HepG2 (cell line): ENCODE results near the gene RABEP1. TPM values are rescaled to one million over a fixed set of nuclear protein-coding genes. Genes with fewer than 3 reads are reported as not detected.

Source experiments
- ATAC-seq: fragments of 200-7000 bp; cut with Tn5 transposase; 3 replicates; pipeline ENCODE4 v1.9.1; 2020; ENCODE audit warnings: mild to moderate bottlenecking, moderate library complexity
- BruUV-seq: library from RNA; stranded (reverse); fragments of 400-500 nt; replicated peaks from 2 replicates; lab custom pipeline; 2021; lab: Mats Ljungman, UMichigan
- CTCF ChIA-PET: fragments of 300-600 bp; formaldehyde crosslinking; extraction: SDS; loops from one replicate; lab custom pipeline; 2021; ENCODE audit warnings: low total read pairs, inconsistent platforms, low intra/inter-chr PET ratio; lab: Yijun Ruan, JAX
- POLR2A ChIA-PET: fragments of 350-600 bp; sonication (Branson Sonifier 250); formaldehyde crosslinking; loops from one replicate; lab custom pipeline; 2020; ENCODE audit warnings: antibody characterized with exemption, inconsistent platforms; lab: Yijun Ruan, JAX
- DNase-seq: peaks from one replicate; pipeline ENCODE4 v3.0.0-alpha.2; 2015; ENCODE audit warnings: low spot score
- FAIRE-seq: peaks from 3 replicates; lab custom pipeline; 2011; peaks lifted over from hg19 to GRCh38; lab: Jason Lieb, UNC
- H2AFZ ChIP-seq: one replicate; pipeline ENCODE4 v1.6.1; 2011; ENCODE audit warnings: low read length, inconsistent platforms
- H3K27ac ChIP-seq: fragments of 300-600 bp; 3 replicates; pipeline ENCODE4 v1.8.0; 2011; ENCODE audit warnings: mixed run types, mild to moderate bottlenecking, mixed read lengths, low read length, inconsistent platforms; ENCODE audit not compliant: insufficient read depth; ENCODE audit errors: extremely low read length
- H3K27me3 ChIP-seq, 2 experiments: fragments of 200-600 bp in 1 of 2; 2 replicates in 1 of 2; 3 replicates in 1 of 2; pipeline versions ENCODE4 v1.6.0 to v1.8.0; 2011; ENCODE audit warnings: low read length in 2 of 2, mild to moderate bottlenecking in 2 of 2, moderate library complexity in 2 of 2, inconsistent platforms in 1 of 2; ENCODE audit not compliant: insufficient read depth in 2 of 2, control insufficient read depth in 1 of 2
- H3K36me3 ChIP-seq, 2 experiments: fragments of 200-600 bp in 1 of 2; replicated peaks in 1 of 2; 2 replicates in 1 of 2; 3 replicates in 1 of 2; pipeline versions ENCODE4 v1.5.1 to v1.8.0; 2011; ENCODE audit warnings: low read length in 2 of 2, inconsistent platforms in 1 of 2; ENCODE audit not compliant: insufficient read depth in 2 of 2, control insufficient read depth in 1 of 2
- H3K4me1 ChIP-seq: 2 replicates; pipeline ENCODE4 v1.5.1; 2012; ENCODE audit warnings: low read length, inconsistent platforms; ENCODE audit not compliant: insufficient read depth
- H3K4me2 ChIP-seq: 2 replicates; pipeline ENCODE4 v1.6.0; 2011; ENCODE audit warnings: low read depth, low read length, inconsistent platforms
- H3K4me3 ChIP-seq, 3 experiments: fragments of 200-600 bp in 1 of 3; sonication (generic), shearing (Covaris generic) in 1 of 3; replicated peaks in 1 of 3; 2 replicates each; pipeline ENCODE4 v1.5.1; 2011 to 2016; ENCODE audit warnings: low read length in 3 of 3, inconsistent platforms in 2 of 3, low read depth in 2 of 3, mild to moderate bottlenecking in 2 of 3, control low read depth in 1 of 3, mixed read lengths in 1 of 3; ENCODE audit not compliant: insufficient read depth in 1 of 3
- H3K79me2 ChIP-seq: one replicate; pipeline ENCODE4 v1.6.1; 2011; ENCODE audit warnings: low read length, inconsistent platforms; ENCODE audit not compliant: insufficient read depth
- H3K9ac ChIP-seq: 2 replicates; pipeline ENCODE4 v1.6.0; 2011; ENCODE audit warnings: mild to moderate bottlenecking, low read depth, low read length, inconsistent platforms; ENCODE audit not compliant: insufficient read depth
- H3K9me3 ChIP-seq: 2 replicates; pipeline ENCODE4 v1.5.1; 2012; ENCODE audit warnings: mild to moderate bottlenecking, low read length
- H4K20me1 ChIP-seq: 2 replicates; pipeline ENCODE4 v1.6.0; 2011; ENCODE audit warnings: inconsistent platforms, mild to moderate bottlenecking, low read length, moderate library complexity; ENCODE audit not compliant: insufficient read depth
- AGO2 ChIP-seq: fragments of 200-400 bp; formaldehyde crosslinking; optimal IDR thresholded peaks from 2 replicates; pipeline ENCODE3; 2017; ENCODE audit warnings: mild to moderate bottlenecking, low read depth, low read length, moderate library complexity
- CC2D1A ChIP-seq: sonication (generic); formaldehyde crosslinking; IDR thresholded peaks from 2 replicates; pipeline ENCODE4 v1.8.1; 2023; ENCODE audit warnings: mild to moderate bottlenecking, missing genetic modification reagents
- CREBL2 ChIP-seq: sonication (generic); formaldehyde crosslinking; IDR thresholded peaks from 2 replicates; pipeline ENCODE4 v1.8.1; 2023; ENCODE audit warnings: missing genetic modification reagents, mild to moderate bottlenecking, borderline replicate concordance
- DR1 ChIP-seq: sonication (generic); formaldehyde crosslinking; IDR thresholded peaks from 2 replicates; pipeline ENCODE4 v1.8.0; 2021; ENCODE audit warnings: mild to moderate bottlenecking, missing genetic modification reagents, inconsistent platforms
- HDAC2 ChIP-seq: sonication (generic); formaldehyde crosslinking; IDR thresholded peaks from 2 replicates; pipeline ENCODE4 v1.4.0; 2020; ENCODE audit warnings: missing genetic modification reagents
- IRX3 ChIP-seq: sonication (generic); formaldehyde crosslinking; IDR thresholded peaks from 2 replicates; pipeline ENCODE4 v1.8.1; 2023; ENCODE audit warnings: mild to moderate bottlenecking, low read depth, missing genetic modification reagents, borderline replicate concordance
- KLF13 ChIP-seq: sonication (generic); formaldehyde crosslinking; IDR thresholded peaks from 2 replicates; pipeline ENCODE4 v1.4.0; 2020; ENCODE audit warnings: mild to moderate bottlenecking, missing genetic modification reagents
- MZF1 ChIP-seq: sonication (generic); formaldehyde crosslinking; IDR thresholded peaks from 2 replicates; pipeline ENCODE4 v1.8.1; 2023; ENCODE audit warnings: mild to moderate bottlenecking, missing genetic modification reagents, borderline replicate concordance
- NR2F6 ChIP-seq, 2 experiments: IDR thresholded peaks; 2 replicates each; pipeline ENCODE4 v1.6.1; 2016; ENCODE audit warnings: antibody characterized with exemption in 1 of 2, mild to moderate bottlenecking in 1 of 2
- SMAD1 ChIP-seq: sonication (generic); formaldehyde crosslinking; IDR thresholded peaks from 2 replicates; pipeline ENCODE4 v1.4.0; 2020; ENCODE audit warnings: missing genetic modification reagents, low read depth, mild to moderate bottlenecking, borderline replicate concordance
- SMARCE1 ChIP-seq: fragments of 450-650 bp; IDR thresholded peaks from 2 replicates; pipeline ENCODE4 v1.6.1; 2017; ENCODE audit warnings: borderline replicate concordance
- SRSF1 ChIP-seq: fragments of 200-400 bp; formaldehyde crosslinking; optimal IDR thresholded peaks from 2 replicates; pipeline ENCODE3; 2017; ENCODE audit warnings: mild to moderate bottlenecking, low read depth, low read length, moderate library complexity
- U2AF2 ChIP-seq: fragments of 200-400 bp; formaldehyde crosslinking; IDR thresholded peaks from 2 replicates; pipeline ENCODE4 v1.6.1; 2017; ENCODE audit warnings: low read depth, mild to moderate bottlenecking, low read length
- ZNF431 ChIP-seq: sonication (generic); formaldehyde crosslinking; IDR thresholded peaks from 2 replicates; pipeline ENCODE4 v1.9.0; 2022; ENCODE audit warnings: missing genetic modification reagents, low read depth, mild to moderate bottlenecking, borderline replicate concordance
- WGBS: methylation state at CpG from one replicate; pipeline ENCODE4 v1.1.6; 2017; ENCODE audit warnings: low lambda C conversion rate; 5-methylcytosine and 5-hydroxymethylcytosine counted together
- in situ Hi-C: cut with HindIII; loops from 2 replicates; pipeline ENCODE4 v1.10.0; 2017; ENCODE audit warnings: low pct_unique_long_range_greater_than_20kb; ENCODE audit not compliant: extremely low pct_ligation_motif_present
- intact Hi-C: fragments of 100-400 bp; cut with micrococcal nuclease; formaldehyde crosslinking; loops from one replicate; pipeline ENCODE4 v1.10.0; 2022; ENCODE audit not compliant: unreplicated experiment
- polyA plus RNA-seq, 8 experiments: library from polyadenylated mRNA; depleted of rRNA in 3 of 8; stranded (reverse) in 7 of 8; unstranded in 1 of 8; fragments of >200 nt; fragmentation: Illumina TruSeq in 4 of 8; extraction: Trizol in 4 of 8; gene quantifications; 2 replicates each; pipeline versions ENCODE4 v1.2.1 to v1.2.3, GENCODE V29; 2011 to 2016; ENCODE audit warnings: low read depth in 4 of 8, missing spikeins in 1 of 8, mixed read lengths in 1 of 8; ENCODE audit not compliant: insufficient read depth in 1 of 8
- total RNA-seq, 5 experiments: library from RNA; depleted of rRNA; stranded (reverse); fragments of >200 nt; fragmentation: Illumina TruSeq; extraction: Trizol; gene quantifications; 2 replicates each; pipeline ENCODE4 v1.2.3, GENCODE V29; 2016; ENCODE audit warnings: low read depth in 1 of 5
- TF ChIP-seq, protein P1 (sequence below): sonication (generic); formaldehyde crosslinking; conservative IDR thresholded peaks from 2 replicates; pipeline ENCODE4 v1.8.0; 2022; ENCODE audit warnings: mild to moderate bottlenecking, moderate library complexity, missing genetic modification reagents
- TF ChIP-seq, protein P2 (sequence below): sonication (generic); formaldehyde crosslinking; IDR thresholded peaks from 2 replicates; pipeline ENCODE4 v1.8.1; 2022; ENCODE audit warnings: mild to moderate bottlenecking, missing genetic modification reagents
- TF ChIP-seq, protein P3 (sequence below): sonication (generic); formaldehyde crosslinking; IDR thresholded peaks from 2 replicates; pipeline ENCODE4 v1.4.0; 2020; ENCODE audit warnings: missing genetic modification reagents, borderline replicate concordance

Gene RABEP1
- total and polyA plus RNA-seq, 2 of the 13 experiments (the other 11 are each of a cell fraction or from before 2014, with no cell fraction given), result 13.7 to 41.5 TPM

DNA sequence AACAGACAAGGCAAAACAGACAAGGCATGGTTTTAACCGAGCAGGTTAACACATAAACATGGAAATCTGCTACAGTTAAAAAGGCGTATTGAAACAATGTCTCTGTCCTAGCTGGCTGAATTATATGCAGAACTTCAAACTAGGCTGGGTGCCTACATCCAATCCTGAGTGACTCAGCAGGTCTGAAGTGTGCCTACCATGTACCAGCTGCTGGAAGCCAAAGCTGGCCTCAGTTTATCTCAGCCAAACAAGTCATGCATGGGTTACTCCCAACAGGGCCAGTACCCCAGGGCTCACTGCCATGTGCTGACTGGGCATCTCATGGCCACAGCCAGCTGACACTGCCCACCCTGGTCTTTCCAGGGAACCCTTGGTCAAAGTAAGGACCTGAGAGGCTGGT is 152.9 kb downstream of the RABEP1 start:
- Histone ChIP-seq H3K4me2 (no peak overlapping the region), H4K20me1 (peaks cover 3% of the 10 kb centered on the region; the same call in 1 of the 2 replicates), H3K79me2 (peaks cover 42% of the 10 kb centered on the region), H2AFZ (no peak overlapping the region), H3K4me3 (no peak overlapping the region), H3K4me1 (peaks cover 42% of the 10 kb centered on the region), H3K9ac (no peak overlapping the region), H3K9me3 (no peaks in the 10 kb centered on the region), H3K36me3 (peaks cover 20 to 54% of the 10 kb centered on the region in 2 experiments), H3K27me3 (no peaks in the 10 kb centered on the region; a peak in 1 of 5 replicates), H3K27ac (no peak overlapping the region)
- DNase-seq (no peak), FAIRE-seq (no peak), ATAC-seq (no peak)
- ChIA-PET POLR2A (interaction anchor here (1.1 to 3.1 kb wide), 2 partner anchors 30 to 51 kb away, joined by 3 to 9 read pairs; partner anchors contain the start of genes DERL2 and MIS12), CTCF (no interaction called here)
- TF ChIP-seq HDAC2 (CRISPR knock-in tag), result no peak
- TF ChIP-seq, protein P1, sequence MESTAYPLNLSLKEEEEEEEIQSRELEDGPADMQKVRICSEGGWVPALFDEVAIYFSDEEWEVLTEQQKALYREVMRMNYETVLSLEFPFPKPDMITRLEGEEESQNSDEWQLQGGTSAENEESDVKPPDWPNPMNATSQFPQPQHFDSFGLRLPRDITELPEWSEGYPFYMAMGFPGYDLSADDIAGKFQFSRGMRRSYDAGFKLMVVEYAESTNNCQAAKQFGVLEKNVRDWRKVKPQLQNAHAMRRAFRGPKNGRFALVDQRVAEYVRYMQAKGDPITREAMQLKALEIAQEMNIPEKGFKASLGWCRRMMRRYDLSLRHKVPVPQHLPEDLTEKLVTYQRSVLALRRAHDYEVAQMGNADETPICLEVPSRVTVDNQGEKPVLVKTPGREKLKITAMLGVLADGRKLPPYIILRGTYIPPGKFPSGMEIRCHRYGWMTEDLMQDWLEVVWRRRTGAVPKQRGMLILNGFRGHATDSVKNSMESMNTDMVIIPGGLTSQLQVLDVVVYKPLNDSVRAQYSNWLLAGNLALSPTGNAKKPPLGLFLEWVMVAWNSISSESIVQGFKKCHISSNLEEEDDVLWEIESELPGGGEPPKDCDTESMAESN (CRISPR knock-in tag), result no peak
- TF ChIP-seq, protein P2, sequence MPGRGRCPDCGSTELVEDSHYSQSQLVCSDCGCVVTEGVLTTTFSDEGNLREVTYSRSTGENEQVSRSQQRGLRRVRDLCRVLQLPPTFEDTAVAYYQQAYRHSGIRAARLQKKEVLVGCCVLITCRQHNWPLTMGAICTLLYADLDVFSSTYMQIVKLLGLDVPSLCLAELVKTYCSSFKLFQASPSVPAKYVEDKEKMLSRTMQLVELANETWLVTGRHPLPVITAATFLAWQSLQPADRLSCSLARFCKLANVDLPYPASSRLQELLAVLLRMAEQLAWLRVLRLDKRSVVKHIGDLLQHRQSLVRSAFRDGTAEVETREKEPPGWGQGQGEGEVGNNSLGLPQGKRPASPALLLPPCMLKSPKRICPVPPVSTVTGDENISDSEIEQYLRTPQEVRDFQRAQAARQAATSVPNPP (CRISPR knock-in tag), result no peak
- no peak for TF ChIP-seq DR1 (CRISPR knock-in tag)
- TF ChIP-seq SRSF1, result no peak
- no peak for TF ChIP-seq ZNF431 (CRISPR knock-in tag)
- no peak for TF ChIP-seq SMARCE1
- no peak for TF ChIP-seq MZF1 (CRISPR knock-in tag)
- TF ChIP-seq CREBL2 (CRISPR knock-in tag), result no peak
- TF ChIP-seq NR2F6 (IDR thresholded peaks at IDR 0.05), result no peak
- no peak for TF ChIP-seq NR2F6 (CRISPR knock-in tag; IDR thresholded peaks at IDR 0.05)
- TF ChIP-seq AGO2, result no peak
- TF ChIP-seq U2AF2, result no peak
- TF ChIP-seq, protein P3, sequence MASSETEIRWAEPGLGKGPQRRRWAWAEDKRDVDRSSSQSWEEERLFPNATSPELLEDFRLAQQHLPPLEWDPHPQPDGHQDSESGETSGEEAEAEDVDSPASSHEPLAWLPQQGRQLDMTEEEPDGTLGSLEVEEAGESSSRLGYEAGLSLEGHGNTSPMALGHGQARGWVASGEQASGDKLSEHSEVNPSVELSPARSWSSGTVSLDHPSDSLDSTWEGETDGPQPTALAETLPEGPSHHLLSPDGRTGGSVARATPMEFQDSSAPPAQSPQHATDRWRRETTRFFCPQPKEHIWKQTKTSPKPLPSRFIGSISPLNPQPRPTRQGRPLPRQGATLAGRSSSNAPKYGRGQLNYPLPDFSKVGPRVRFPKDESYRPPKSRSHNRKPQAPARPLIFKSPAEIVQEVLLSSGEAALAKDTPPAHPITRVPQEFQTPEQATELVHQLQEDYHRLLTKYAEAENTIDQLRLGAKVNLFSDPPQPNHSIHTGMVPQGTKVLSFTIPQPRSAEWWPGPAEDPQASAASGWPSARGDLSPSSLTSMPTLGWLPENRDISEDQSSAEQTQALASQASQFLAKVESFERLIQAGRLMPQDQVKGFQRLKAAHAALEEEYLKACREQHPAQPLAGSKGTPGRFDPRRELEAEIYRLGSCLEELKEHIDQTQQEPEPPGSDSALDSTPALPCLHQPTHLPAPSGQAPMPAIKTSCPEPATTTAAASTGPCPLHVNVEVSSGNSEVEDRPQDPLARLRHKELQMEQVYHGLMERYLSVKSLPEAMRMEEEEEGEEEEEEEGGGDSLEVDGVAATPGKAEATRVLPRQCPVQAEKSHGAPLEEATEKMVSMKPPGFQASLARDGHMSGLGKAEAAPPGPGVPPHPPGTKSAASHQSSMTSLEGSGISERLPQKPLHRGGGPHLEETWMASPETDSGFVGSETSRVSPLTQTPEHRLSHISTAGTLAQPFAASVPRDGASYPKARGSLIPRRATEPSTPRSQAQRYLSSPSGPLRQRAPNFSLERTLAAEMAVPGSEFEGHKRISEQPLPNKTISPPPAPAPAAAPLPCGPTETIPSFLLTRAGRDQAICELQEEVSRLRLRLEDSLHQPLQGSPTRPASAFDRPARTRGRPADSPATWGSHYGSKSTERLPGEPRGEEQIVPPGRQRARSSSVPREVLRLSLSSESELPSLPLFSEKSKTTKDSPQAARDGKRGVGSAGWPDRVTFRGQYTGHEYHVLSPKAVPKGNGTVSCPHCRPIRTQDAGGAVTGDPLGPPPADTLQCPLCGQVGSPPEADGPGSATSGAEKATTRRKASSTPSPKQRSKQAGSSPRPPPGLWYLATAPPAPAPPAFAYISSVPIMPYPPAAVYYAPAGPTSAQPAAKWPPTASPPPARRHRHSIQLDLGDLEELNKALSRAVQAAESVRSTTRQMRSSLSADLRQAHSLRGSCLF (CRISPR knock-in tag), result no peak
- TF ChIP-seq KLF13 (CRISPR knock-in tag), result no peak
- TF ChIP-seq SMAD1 (CRISPR knock-in tag), result no peak
- TF ChIP-seq CC2D1A (CRISPR knock-in tag), result no peak
- TF ChIP-seq IRX3 (CRISPR knock-in tag), result no peak
- WGBS, result 100% methylated on average over 2 of the region's 2 CpGs
- no TSS peak for BruUV-seq
- in situ Hi-C loops (no loop called here), intact Hi-C loops (no loop called here)
